Endothelial cell (in vitro differentiated cells): ENCODE measurements around the gene SUOX. TPM values are rescaled to one million over a fixed set of nuclear protein-coding genes. Genes with fewer than 3 reads are reported as not detected.
"Not testable (repeated sequence)": the region's sequence is repeated elsewhere in the genome, so short reads cannot be mapped to it uniquely, and the experiment has no call there.

ENCODE experiments used
- DNase-seq: peaks from one replicate; pipeline ENCODE4 v3.0.0; 2021; ENCODE audit warnings: low spot score
- H3K27ac Mint-ChIP-seq: one replicate; pipeline ENCODE4 v1.8.0; 2021; ENCODE audit warnings: mixed read lengths, inconsistent platforms; ENCODE audit not compliant: unreplicated experiment
- H3K27me3 Mint-ChIP-seq: one replicate; pipeline ENCODE4 v1.8.0; 2021; ENCODE audit warnings: mild to moderate bottlenecking, moderate library complexity, mixed read lengths, inconsistent platforms; ENCODE audit not compliant: unreplicated experiment
- H3K36me3 Mint-ChIP-seq: one replicate; pipeline ENCODE4 v1.8.0; 2021; ENCODE audit warnings: mild to moderate bottlenecking, low read depth, mixed read lengths, inconsistent platforms; ENCODE audit not compliant: unreplicated experiment
- H3K4me1 Mint-ChIP-seq: one replicate; pipeline ENCODE4 v1.8.0; 2021; ENCODE audit warnings: mild to moderate bottlenecking, mixed read lengths, inconsistent platforms; ENCODE audit not compliant: unreplicated experiment
- H3K4me3 Mint-ChIP-seq: one replicate; pipeline ENCODE4 v1.8.0; 2021; ENCODE audit warnings: mild to moderate bottlenecking, mixed read lengths, inconsistent platforms; ENCODE audit not compliant: unreplicated experiment
- H3K9me3 Mint-ChIP-seq: one replicate; pipeline ENCODE4 v1.8.0; 2021; ENCODE audit warnings: mixed read lengths, inconsistent platforms; ENCODE audit not compliant: unreplicated experiment
- CTCF ChIP-seq: fragments of 200-600 bp; sonication (generic); IDR thresholded peaks from one replicate; pipeline ENCODE4 v1.5.0; 2021; ENCODE audit warnings: antibody characterized with exemption; ENCODE audit not compliant: unreplicated experiment
- total RNA-seq: library from RNA; stranded (reverse); fragmentation: NEBNext Ultra II Directional; extraction: Animal tissue kit (Norgen Biotek cat#: 25700); gene quantifications from one replicate; pipeline ENCODE4 v1.2.1, GENCODE V29; 2021; ENCODE audit not compliant: unreplicated experiment

The SUOX gene
- total RNA-seq, 1 donor from 2014 or later: 31.6 TPM

DNA sequence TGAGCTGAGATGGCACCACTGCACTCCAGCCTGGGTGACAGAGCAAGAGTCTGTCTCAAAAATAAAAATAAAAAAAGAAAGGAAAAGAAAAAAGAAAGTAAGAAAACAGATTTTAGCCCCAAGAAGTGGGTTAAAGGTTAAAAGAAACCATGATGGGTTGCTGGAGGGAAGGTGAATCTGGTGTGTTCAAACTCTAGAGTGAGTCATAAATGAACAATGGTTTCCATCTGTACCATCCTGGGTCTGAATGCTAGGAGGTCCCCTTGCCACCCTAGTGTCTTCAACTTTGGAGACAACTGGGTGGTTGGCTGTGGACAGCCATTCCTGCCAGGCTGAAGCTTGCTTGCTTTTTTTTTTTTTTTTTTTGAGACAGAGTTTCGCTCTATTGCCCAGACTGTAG is 43.1 kb downstream of the SUOX start:
- Mint-ChIP-seq H3K27me3 (peaks cover 8% of the 10 kb centered on the region), H3K4me3 (no peak overlapping the region), H3K9me3 (no peaks in the 10 kb centered on the region), H3K27ac (no peak overlapping the region), H3K36me3 (peaks cover 28% of the 10 kb centered on the region), H3K4me1 (peaks cover 22% of the 10 kb centered on the region)
- DNase-seq: no peak
- no peak for TF ChIP-seq CTCF

- Mint-ChIP-seq H3K4me3 (peak overlapping the region; percentile 80), H3K9me3 (no peaks in the 10 kb centered on the region), H3K27me3 (peaks cover 8% of the 10 kb centered on the region), H3K36me3 (peaks cover 28% of the 10 kb centered on the region), H3K4me1 (peaks cover 22% of the 10 kb centered on the region), H3K27ac (peak overlapping the region; percentile 91)
- no peak for TF ChIP-seq CTCF
- DNase-seq: no peak
Observed at GRCh38 chr12:56040963-56041551, 44.0 kb downstream of the SUOX start.

DNA sequence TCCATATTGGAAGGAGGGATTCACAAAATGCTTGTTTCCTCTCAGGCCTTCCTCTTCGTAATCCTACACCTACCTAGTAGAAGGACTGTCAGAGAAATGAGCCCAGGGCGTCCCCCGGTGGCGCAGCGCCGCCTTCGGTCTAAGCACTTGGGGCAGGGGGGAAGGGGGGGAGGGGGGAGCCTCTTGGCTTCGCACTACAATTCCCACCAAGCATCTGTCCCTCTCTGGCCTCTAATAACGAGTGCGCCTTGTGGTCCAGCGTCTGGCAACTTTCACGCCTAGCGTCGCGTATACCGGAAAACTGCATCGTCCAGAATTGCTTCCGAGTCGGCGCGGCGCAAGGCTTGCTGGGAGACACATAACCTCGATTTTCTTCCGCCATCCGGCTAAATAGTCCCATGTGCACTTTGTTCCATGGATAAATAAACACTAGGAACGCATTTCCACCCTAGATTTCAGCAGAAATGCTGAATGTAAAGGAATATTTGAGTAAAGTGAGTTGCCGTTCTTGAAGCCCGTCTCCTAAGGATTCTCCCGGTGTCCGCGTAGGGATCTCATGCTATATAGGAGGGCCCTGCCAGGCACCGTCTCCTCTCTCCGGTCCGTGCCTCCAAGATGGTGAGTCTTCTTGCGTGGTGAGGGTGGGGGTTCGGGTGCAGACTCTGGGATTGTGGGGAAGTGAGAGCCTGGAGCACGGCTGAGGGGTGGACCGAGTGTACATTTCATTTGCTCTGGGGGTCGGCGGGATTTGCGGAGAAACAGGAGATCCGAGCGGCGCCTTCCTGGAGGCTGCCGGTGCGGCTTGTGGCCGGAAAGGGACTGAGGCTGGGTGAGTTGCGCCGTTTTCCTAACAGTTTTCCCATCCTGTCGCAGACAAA is 44.7 kb downstream of the SUOX start, which contains the start of gene RPS26:
TSS of gene RPS26 (plus strand) at position 367 of the 878 bp plus-strand sequence. CDS start at position 616, 249 bp downstream.
- peak; percentile 88 for DNase-seq
- peak; percentile 39 for TF ChIP-seq CTCF
- H3K4me3 Mint-ChIP-seq: peak within 1 kb of the TSS; percentile 98
- peaks cover 28% of the 10 kb centered on the region for H3K36me3 Mint-ChIP-seq
- H3K27me3 Mint-ChIP-seq: peaks cover 9% of the 10 kb centered on the region
- H3K9me3 Mint-ChIP-seq: no peaks in the 10 kb centered on the region
- peaks cover 22% of the 10 kb centered on the region for H3K4me1 Mint-ChIP-seq
- H3K27ac Mint-ChIP-seq: peak within 1 kb of the TSS; percentile 96

DNA sequence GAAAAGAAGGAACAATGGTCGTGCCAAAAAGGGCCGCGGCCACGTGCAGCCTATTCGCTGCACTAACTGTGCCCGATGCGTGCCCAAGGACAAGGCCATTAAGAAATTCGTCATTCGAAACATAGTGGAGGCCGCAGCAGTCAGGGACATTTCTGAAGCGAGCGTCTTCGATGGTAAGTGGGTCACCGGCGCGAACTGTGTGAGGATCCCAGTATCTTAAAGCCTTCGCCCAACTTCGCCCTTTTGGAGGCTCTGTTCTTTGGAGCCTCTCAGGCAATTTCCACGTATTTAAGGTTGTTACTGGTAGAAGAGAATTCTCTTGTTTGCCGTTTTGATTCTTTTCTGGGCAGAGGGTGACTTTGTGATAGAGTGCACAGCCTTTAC is 45.3 kb downstream of the SUOX start:
- DNase-seq, H3K27me3 Mint-ChIP-seq, H3K9me3 Mint-ChIP-seq: not testable (repeated sequence)
- H3K27ac Mint-ChIP-seq: peak overlapping the region; percentile 96
- peak overlapping the region; percentile 98 for H3K4me3 Mint-ChIP-seq
- H3K4me1 Mint-ChIP-seq: peaks cover 22% of the 10 kb centered on the region
- peaks cover 28% of the 10 kb centered on the region for H3K36me3 Mint-ChIP-seq

DNA sequence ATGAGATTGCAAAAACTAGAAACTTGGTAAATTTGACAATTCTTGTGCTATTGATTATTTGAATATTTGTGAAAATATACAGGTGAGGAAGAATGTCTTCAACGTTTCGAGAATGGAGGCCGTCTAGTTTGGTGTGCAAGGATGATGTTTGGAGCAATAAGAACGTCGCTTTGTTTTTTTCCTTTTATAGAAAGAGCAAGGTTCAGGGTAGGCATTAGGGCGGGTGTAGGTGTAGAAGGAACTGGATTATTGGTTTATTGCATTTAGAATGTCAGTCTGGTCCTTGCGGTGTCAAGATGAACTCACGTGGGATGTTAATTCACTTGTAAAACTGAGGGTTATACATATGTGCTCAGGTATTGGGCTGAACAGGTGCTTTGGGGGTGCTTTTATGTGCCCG is 45.8 kb downstream of the SUOX start:
- TF ChIP-seq CTCF: no peak
- Mint-ChIP-seq H3K9me3 (no peaks in the 10 kb centered on the region), H3K27ac (peak overlapping the region; percentile 96), H3K27me3 (peaks cover 9% of the 10 kb centered on the region), H3K4me3 (peak overlapping the region; percentile 98), H3K36me3 (peaks cover 28% of the 10 kb centered on the region), H3K4me1 (peaks cover 22% of the 10 kb centered on the region)
- DNase-seq: no peak
